COLO829 (cell line): ENCODE results near the gene PAPSS2.
A peak's percentile ranks its signal among the peaks of the same experiment; 100 is the strongest.

ENCODE experiments used
- DNase-seq: peaks from one replicate; pipeline ENCODE4 v3.0.0; 2012; ENCODE audit warnings: low spot score

The PAPSS2 gene

GRCh38 chr10:87671139-87671815 lies 11.6 kb downstream of the PAPSS2 start:
- DNase-seq = peak; percentile 59

- no peak for DNase-seq
Measured at GRCh38 chr10:87672551-87672950, 12.9 kb downstream of the PAPSS2 start.

GRCh38 chr10:87674943-87675342 lies 15.3 kb downstream of the PAPSS2 start:
- no peak for DNase-seq

GRCh38 chr10:87675396-87676376 lies 16.0 kb downstream of the PAPSS2 start:
- no peak for DNase-seq

- DNase-seq = no peak
Measured at GRCh38 chr10:87677595-87677994, 17.9 kb downstream of the PAPSS2 start.

- no peak for DNase-seq
Measured at GRCh38 chr10:87678302-87678701, 18.6 kb downstream of the PAPSS2 start.

- DNase-seq = no peak
Measured at GRCh38 chr10:87683356-87683755, 23.7 kb downstream of the PAPSS2 start.

- no peak for DNase-seq
Measured at GRCh38 chr10:87684001-87684638, 24.4 kb downstream of the PAPSS2 start.

GRCh38 chr10:87685832-87686574 lies 26.3 kb downstream of the PAPSS2 start:
- DNase-seq = no peak

GRCh38 chr10:87691506-87692070 lies 31.9 kb downstream of the PAPSS2 start:
- DNase-seq = no peak

- no peak for DNase-seq
Measured at GRCh38 chr10:87692956-87693484, 33.3 kb downstream of the PAPSS2 start.

- no peak for DNase-seq
Measured at GRCh38 chr10:87694011-87694794, 34.5 kb downstream of the PAPSS2 start.

- no peak for DNase-seq
Measured at GRCh38 chr10:87695074-87695473, 35.4 kb downstream of the PAPSS2 start.

- no peak for DNase-seq
Measured at GRCh38 chr10:87696922-87697745, 37.5 kb downstream of the PAPSS2 start.

GRCh38 chr10:87700031-87700796 lies 40.5 kb downstream of the PAPSS2 start:
- DNase-seq = no peak

GRCh38 chr10:87702260-87702972 lies 42.7 kb downstream of the PAPSS2 start:
- DNase-seq = no peak

- DNase-seq = no peak
Measured at GRCh38 chr10:87702973-87703294, 43.3 kb downstream of the PAPSS2 start.

- DNase-seq = no peak
Measured at GRCh38 chr10:87703771-87704170, 44.1 kb downstream of the PAPSS2 start.
